Panc1 (cell line): ENCODE measurements around the gene PAX7.

Experiments used
- POLR2AphosphoS5 ChIP-seq: IDR thresholded peaks from 2 replicates; pipeline ENCODE4 v1.6.1; 2012; ENCODE audit warnings: mild to moderate bottlenecking, low read depth, low read length, moderate library complexity
- TCF7L2 ChIP-seq: IDR thresholded peaks from 2 replicates; pipeline ENCODE4 v1.6.1; 2011; ENCODE audit warnings: mild to moderate bottlenecking, low read depth, low read length, inconsistent platforms
- TF ChIP-seq, protein P1 (sequence below): fragments of 450-650 bp; IDR thresholded peaks from 2 replicates; pipeline ENCODE4 v1.5.1; 2017; ENCODE audit warnings: mild to moderate bottlenecking
- TF ChIP-seq, protein P2 (sequence below), 2 experiments: IDR thresholded peaks; 2 replicates each; pipeline ENCODE4 v1.6.1; 2011 to 2012; ENCODE audit warnings: low read depth in 2 of 2, control low read depth in 1 of 2, low read length in 1 of 2, mild to moderate bottlenecking in 1 of 2, moderate library complexity in 1 of 2; ENCODE audit not compliant: insufficient read depth in 1 of 2

- TF ChIP-seq POLR2AphosphoS5 (no peak), TCF7L2 (no peak)
- TF ChIP-seq, protein P1, sequence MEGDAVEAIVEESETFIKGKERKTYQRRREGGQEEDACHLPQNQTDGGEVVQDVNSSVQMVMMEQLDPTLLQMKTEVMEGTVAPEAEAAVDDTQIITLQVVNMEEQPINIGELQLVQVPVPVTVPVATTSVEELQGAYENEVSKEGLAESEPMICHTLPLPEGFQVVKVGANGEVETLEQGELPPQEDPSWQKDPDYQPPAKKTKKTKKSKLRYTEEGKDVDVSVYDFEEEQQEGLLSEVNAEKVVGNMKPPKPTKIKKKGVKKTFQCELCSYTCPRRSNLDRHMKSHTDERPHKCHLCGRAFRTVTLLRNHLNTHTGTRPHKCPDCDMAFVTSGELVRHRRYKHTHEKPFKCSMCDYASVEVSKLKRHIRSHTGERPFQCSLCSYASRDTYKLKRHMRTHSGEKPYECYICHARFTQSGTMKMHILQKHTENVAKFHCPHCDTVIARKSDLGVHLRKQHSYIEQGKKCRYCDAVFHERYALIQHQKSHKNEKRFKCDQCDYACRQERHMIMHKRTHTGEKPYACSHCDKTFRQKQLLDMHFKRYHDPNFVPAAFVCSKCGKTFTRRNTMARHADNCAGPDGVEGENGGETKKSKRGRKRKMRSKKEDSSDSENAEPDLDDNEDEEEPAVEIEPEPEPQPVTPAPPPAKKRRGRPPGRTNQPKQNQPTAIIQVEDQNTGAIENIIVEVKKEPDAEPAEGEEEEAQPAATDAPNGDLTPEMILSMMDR = no peak
- TF ChIP-seq, protein P2, sequence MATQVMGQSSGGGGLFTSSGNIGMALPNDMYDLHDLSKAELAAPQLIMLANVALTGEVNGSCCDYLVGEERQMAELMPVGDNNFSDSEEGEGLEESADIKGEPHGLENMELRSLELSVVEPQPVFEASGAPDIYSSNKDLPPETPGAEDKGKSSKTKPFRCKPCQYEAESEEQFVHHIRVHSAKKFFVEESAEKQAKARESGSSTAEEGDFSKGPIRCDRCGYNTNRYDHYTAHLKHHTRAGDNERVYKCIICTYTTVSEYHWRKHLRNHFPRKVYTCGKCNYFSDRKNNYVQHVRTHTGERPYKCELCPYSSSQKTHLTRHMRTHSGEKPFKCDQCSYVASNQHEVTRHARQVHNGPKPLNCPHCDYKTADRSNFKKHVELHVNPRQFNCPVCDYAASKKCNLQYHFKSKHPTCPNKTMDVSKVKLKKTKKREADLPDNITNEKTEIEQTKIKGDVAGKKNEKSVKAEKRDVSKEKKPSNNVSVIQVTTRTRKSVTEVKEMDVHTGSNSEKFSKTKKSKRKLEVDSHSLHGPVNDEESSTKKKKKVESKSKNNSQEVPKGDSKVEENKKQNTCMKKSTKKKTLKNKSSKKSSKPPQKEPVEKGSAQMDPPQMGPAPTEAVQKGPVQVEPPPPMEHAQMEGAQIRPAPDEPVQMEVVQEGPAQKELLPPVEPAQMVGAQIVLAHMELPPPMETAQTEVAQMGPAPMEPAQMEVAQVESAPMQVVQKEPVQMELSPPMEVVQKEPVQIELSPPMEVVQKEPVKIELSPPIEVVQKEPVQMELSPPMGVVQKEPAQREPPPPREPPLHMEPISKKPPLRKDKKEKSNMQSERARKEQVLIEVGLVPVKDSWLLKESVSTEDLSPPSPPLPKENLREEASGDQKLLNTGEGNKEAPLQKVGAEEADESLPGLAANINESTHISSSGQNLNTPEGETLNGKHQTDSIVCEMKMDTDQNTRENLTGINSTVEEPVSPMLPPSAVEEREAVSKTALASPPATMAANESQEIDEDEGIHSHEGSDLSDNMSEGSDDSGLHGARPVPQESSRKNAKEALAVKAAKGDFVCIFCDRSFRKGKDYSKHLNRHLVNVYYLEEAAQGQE (IDR thresholded peaks at IDR 0.05; ENCODE audit: insufficient read depth in 1 of 2, low read depth in 2 of 2, low read length in 1 of 2) = no peak
Measured at GRCh38 chr1:18662286-18662639, 31.6 kb downstream of the PAX7 start.
